ENCODE results near the gene MIB1. TPM values are rescaled to one million over a fixed set of nuclear protein-coding genes. Genes with fewer than 3 reads are reported as not detected.
A peak's percentile ranks its signal among the peaks of the same experiment; 100 is the strongest.

MIB1 gene
- total and polyA plus RNA-seq, 2 donors (not counting 1 experiment from before 2014, with no cell fraction given) = 1.8 to 25.5 TPM

GRCh38 chr18:21815101-21815500 is 74.5 kb downstream of the MIB1 start:
- Histone ChIP-seq H3K9ac (ENCODE audit: low read length) (no peak overlapping the region), H3K4me1 (ENCODE audit: control insufficient read depth in 2 of 2, insufficient read depth in 2 of 2, low read length in 2 of 2) (no peaks in the 10 kb centered on the region), H3K9me3 (ENCODE audit: control extremely low read depth in 1 of 3, control insufficient read depth in 2 of 3, insufficient read depth in 1 of 3, low read length in 2 of 3) (no peaks in the 10 kb centered on the region), H2AFZ (ENCODE audit: insufficient read depth, low read depth, low read length, poor library complexity, severe bottlenecking) (no peak overlapping the region), H3K27ac (ENCODE audit: low read length in 2 of 2) (no peak overlapping the region), H3K27me3 (replicated peaks in 1 of 4; ENCODE audit: control extremely low read depth in 1 of 4, control insufficient read depth in 3 of 4, insufficient read depth in 4 of 4, low read length in 3 of 4) (no peaks in the 10 kb centered on the region), H3K4me3 (ENCODE audit: control extremely low read depth in 1 of 5, extremely low read depth in 1 of 5, insufficient read depth in 1 of 5, low read depth in 2 of 5, low read length in 4 of 5) (no peak overlapping the region), H3K36me3 (replicated peaks in 1 of 2; ENCODE audit: control extremely low read depth in 1 of 2, control insufficient read depth in 1 of 2, extremely low read depth in 1 of 2, insufficient read depth in 2 of 2, low read length in 1 of 2) (no peaks in the 10 kb centered on the region), H4K20me1 (ENCODE audit: control insufficient read depth, insufficient read depth, low read length, poor library complexity, severe bottlenecking) (no peaks in the 10 kb centered on the region), H3K79me2 (ENCODE audit: control insufficient read depth, insufficient read depth, low read length) (no peaks in the 10 kb centered on the region), H3K4me2 (replicated peaks; ENCODE audit: low read depth, low read length, poor library complexity, severe bottlenecking) (no peak overlapping the region)
- Mint-ChIP-seq H3K27ac (no peak overlapping the region), H3K27me3 (no peaks in the 10 kb centered on the region), H3K4me3 (no peak overlapping the region), H3K9me3 (ENCODE audit: insufficient read depth) (no peaks in the 10 kb centered on the region), H3K4me1 (no peaks in the 10 kb centered on the region)
- ATAC-seq (ENCODE audit: low read depth) (no peak), DNase-seq (no peak)
- WGBS (ENCODE audit: insufficient coverage) = 100% methylated on average over 2 of the region's 2 CpGs
- intact Hi-C loops (cut with micrococcal nuclease) = no loop called here
- POLR2A ChIA-PET = no interaction called here
- CTCF ChIA-PET = no interaction called here
- TF ChIP-seq EZH2 (IDR thresholded peaks at IDR 0.05; ENCODE audit: borderline replicate concordance, insufficient read depth, low read depth, low read length, poor library complexity, severe bottlenecking) = no peak

DNA sequence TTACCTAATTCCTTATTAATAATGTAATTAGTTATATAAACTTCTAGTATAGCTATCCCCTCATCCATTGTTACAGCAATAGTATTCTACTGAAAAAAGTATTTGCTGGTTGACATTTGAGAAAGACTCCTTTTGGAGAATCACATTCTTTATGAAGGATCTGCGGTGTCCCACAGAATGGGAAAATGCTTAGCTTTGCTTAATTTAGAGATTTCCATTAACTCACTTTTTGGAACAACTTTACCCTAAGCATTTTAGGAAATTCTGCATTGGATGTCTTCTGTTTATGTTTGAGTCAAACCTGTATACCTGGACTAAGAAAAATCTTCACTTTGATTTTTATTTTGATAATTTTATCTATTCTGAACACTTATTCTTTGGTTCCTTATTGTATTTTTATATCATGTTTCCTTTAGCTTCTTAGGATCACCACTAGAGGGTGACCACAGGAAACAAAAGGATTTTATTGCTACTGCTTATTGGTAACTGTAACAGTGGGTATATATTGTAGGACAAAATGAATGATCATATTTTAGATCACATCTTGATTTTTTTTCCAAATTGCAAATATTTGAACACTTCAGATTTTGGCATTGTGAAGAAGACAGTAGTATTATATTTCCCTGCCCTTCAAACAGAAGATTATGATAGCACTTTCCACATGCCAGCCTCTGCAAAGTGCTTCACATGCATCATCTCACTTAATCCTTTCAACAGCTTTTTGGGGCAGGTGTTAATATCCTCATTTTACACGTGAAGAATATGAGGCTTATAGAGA is 79.6 kb downstream of the MIB1 start:
- DNase-seq (no peak), ATAC-seq (ENCODE audit: low read depth) (no peak)
- H3K27ac Mint-ChIP-seq = no peak overlapping the region
- Histone ChIP-seq H3K4me3 (ENCODE audit: control extremely low read depth in 1 of 5, extremely low read depth in 1 of 5, insufficient read depth in 1 of 5, low read depth in 2 of 5, low read length in 4 of 5) (no peak overlapping the region), H3K27ac (ENCODE audit: low read length in 2 of 2) (no peak overlapping the region), H3K36me3 (replicated peaks in 1 of 2; ENCODE audit: control extremely low read depth in 1 of 2, control insufficient read depth in 1 of 2, extremely low read depth in 1 of 2, insufficient read depth in 2 of 2, low read length in 1 of 2) (peaks cover 0 to 4% of the 10 kb centered on the region in 2 experiments), H4K20me1 (ENCODE audit: control insufficient read depth, insufficient read depth, low read length, poor library complexity, severe bottlenecking) (no peaks in the 10 kb centered on the region), H3K27me3 (replicated peaks in 1 of 4; ENCODE audit: control extremely low read depth in 1 of 4, control insufficient read depth in 3 of 4, insufficient read depth in 4 of 4, low read length in 3 of 4) (no peaks in the 10 kb centered on the region), H3K4me2 (replicated peaks; ENCODE audit: low read depth, low read length, poor library complexity, severe bottlenecking) (no peak overlapping the region), H3K9ac (ENCODE audit: low read length) (no peak overlapping the region), H3K9me3 (ENCODE audit: control extremely low read depth in 1 of 3, control insufficient read depth in 2 of 3, insufficient read depth in 1 of 3, low read length in 2 of 3) (no peaks in the 10 kb centered on the region), H3K79me2 (ENCODE audit: control insufficient read depth, insufficient read depth, low read length) (no peaks in the 10 kb centered on the region), H2AFZ (ENCODE audit: insufficient read depth, low read depth, low read length, poor library complexity, severe bottlenecking) (no peak overlapping the region), H3K4me1 (ENCODE audit: control insufficient read depth in 2 of 2, insufficient read depth in 2 of 2, low read length in 2 of 2) (no peaks in the 10 kb centered on the region)
- POLR2A ChIA-PET = interaction anchor here (0.6 kb wide), 1 partner anchor 29 kb away, joined by 3 read pairs; no protein-coding TSS in a partner anchor
- CTCF ChIA-PET = no interaction called here
- WGBS (ENCODE audit: insufficient coverage) = no CpG with 5 or more reads among the region's 2 CpGs
- no peaks in the 10 kb centered on the region for H3K4me1 Mint-ChIP-seq
- H3K9me3 Mint-ChIP-seq (ENCODE audit: insufficient read depth) = no peaks in the 10 kb centered on the region
- H3K27me3 Mint-ChIP-seq = no peaks in the 10 kb centered on the region
- intact Hi-C loops (cut with micrococcal nuclease) = loop anchor here (1.0 kb wide), 1 partner anchor 136 kb away; no protein-coding TSS in a partner anchor
- H3K4me3 Mint-ChIP-seq = no peak overlapping the region
- TF ChIP-seq CTCF (IDR thresholded peaks at IDR 0.05) = peak; percentile 46
- TF ChIP-seq EZH2 (IDR thresholded peaks at IDR 0.05; ENCODE audit: borderline replicate concordance, insufficient read depth, low read depth, low read length, poor library complexity, severe bottlenecking) = no peak
